TTC549 (cell line): ENCODE data around the gene CSF1R.
"Not testable (repeated sequence)": the region's sequence is repeated elsewhere in the genome, so short reads cannot be mapped to it uniquely, and the experiment has no call there.

Experiments used
- FAIRE-seq: peaks from 2 replicates; lab custom pipeline; 2012; peaks lifted over from hg19 to GRCh38; lab: Jason Lieb, UNC

The CSF1R gene

DNA sequence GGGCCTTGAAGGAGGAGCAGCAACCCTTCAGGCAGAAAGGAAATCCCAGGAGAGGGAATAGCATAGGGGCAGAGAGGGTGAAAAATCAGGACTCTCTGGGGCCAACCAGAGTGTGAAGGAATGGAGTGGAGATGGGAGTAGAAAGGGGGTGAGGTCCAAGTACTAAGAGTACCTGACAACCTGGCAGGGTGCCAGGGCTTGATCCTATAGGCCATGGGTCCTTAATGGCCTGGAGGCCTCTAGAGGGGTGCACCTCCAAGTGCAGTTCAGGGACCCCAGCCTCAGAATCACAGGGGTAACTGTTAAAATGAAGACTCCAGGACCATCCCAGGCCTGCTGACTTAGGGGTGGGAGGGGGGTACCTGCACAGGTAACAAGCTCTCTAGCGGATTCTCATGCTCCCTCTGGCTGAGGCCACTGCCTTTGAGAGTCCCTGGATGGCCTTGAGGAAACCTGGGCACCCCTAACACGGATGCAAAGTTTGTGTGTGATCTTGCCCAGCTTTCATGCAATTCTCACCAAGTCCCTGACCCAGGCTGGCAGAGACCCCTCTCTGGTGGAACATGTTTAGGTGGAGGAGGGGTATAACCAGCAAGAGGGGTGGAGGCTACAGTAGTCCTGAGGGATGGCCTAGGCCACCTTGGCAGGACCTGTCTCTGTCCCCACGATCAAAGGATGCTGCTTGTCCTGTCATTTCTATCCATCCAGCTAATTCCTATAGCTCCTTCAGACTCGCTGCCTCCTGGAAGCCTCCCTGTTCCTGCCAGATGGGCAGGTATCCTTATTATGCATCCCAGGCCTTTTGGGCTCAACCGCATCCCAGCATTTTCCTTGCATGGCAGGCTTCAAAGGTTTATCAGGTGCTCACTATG is 17.6 kb upstream of the CSF1R start:
- FAIRE-seq, result no peak

DNA sequence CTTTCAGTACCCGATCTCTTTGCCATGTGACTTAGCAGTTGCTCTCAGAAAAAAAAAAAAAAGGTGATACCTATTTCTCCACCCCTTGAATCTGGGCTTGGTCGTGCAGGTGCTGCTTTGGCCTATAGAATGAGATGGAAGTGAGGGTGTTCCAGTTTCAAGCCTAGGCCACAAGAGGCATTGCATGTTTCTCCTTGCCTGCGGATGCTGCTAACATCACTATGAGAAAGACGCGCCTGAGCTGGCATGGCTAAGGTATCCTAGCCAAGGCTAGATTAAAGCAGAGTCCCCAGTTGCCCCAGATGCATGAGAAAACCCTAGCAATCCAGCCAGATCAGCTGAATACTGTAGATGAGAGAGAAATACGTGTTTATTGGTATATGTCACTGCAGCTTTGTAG is 14.7 kb upstream of the CSF1R start:
- no peak for FAIRE-seq

DNA sequence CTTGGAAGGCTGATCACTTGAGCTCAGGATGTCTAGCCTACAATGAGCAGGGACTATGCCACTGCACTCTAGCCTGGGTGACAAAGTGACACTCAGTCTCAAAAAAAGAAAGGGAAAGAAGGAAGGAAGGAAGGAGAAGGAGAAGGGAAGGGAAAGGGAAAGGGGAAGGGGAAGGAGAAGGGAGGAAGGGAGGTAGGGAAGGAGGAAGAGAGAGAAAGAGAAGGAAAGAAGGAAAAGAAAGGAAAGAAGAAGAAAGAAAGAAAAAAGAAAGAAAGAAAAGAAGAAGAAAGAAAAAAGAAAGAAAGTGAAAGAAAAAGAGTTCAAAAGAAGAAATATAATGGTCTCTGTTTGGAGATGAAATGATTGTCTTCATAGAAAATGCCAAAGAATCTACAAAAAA is 10.8 kb upstream of the CSF1R start:
- FAIRE-seq, result no peak

DNA sequence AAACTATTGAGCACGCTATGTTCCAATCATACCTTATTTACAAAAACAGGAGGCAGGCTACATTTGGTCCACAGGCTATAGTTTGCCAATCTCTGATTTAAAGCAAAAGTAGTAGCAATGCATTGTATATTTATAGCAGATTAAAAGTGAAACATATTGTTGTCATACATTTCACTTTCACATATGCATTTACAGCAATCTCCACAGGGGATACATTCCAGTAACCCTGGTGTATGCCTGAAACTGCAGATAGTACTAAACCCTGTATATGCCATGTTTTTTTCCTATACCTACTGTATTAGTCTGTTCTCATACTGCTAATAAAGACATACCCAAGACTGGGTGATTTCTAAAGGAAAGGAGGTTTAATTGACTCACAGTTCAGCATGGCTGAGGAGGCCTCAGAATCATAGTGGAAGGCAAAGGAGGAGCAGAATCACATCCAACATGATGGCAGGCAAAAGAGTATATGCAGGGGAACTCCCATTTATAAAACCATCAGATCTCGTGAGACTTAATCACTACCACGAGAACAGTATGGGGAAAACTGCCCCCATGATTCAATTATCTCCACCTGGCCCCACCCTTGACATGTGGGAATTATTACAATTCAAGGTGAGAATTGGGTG is 5.9 kb upstream of the CSF1R start:
- no peak for FAIRE-seq

DNA sequence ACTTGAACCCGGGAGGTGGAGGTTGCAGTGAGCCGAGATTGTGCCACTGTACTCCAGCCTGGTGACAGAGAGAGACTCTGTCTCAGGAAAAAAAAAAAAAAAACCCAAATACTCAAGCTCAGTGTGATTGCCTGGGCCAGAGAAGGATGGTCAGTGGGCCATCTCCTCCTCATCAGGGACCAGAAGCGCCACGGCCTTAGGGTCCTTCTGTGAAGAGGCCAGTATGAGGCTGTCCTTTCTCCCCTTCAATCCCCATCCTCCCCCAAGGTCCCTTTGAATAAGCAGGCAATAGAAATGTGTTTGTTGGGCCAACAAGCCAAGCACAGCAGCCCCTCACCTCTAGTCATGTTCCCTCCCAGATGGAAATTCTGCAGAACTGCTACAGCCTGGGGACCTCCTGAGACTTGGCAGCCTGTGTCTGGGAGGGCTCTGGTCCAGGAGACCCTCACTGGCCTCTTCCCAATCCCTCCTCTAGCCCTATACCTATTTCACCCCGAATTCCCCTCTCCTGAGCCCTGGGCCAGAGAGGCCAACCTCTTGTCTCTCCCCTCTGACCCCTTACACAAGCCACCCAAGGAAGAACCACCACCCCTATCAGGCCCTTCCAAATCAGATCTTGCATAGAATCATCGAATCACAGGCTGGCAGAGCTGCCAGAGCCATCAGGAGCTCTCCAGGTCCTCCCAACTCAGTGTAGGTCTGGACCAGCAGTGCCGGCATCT is 1.0 kb downstream of the CSF1R start:
- FAIRE-seq, result no peak

DNA sequence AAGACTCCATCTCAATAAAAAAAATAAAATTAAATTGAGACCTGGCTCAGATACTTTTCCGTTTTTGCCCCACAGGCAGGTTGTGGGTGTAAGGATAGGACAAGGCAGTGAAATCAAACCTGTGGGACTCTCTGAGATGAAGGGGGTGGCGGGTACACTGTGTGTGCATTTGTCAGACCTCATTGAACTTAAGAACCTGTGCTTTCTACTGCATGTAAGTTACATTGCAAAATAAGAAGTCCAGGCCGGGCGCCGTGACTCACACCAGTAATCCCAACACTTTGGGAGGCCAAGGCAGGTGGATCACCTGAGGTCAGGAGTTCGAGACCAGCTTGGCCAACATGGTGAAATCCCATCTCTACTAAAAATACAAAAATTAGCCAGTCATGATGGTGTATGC is 1.6 kb downstream of the CSF1R start:
- not testable (repeated sequence) for FAIRE-seq

DNA sequence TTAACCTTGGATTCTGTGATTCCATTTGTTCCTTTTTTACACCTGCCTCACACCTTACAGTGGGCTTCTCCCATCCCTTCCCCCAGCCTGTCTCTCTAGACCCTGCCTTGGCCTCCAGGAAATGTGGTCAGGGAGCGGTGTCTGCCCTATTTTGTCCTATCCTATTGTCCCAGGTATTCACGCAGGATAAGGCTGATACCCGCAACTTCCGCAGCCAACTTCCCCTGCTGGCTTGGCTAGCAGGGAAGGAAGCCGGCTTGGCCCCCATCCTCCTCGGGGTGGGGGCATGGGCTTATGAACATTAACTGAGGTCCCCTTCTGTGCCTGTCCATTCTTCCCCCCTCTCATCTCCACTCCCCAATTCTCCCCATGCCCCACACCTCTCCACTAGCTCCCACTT is 3.5 kb downstream of the CSF1R start:
- no peak for FAIRE-seq

DNA sequence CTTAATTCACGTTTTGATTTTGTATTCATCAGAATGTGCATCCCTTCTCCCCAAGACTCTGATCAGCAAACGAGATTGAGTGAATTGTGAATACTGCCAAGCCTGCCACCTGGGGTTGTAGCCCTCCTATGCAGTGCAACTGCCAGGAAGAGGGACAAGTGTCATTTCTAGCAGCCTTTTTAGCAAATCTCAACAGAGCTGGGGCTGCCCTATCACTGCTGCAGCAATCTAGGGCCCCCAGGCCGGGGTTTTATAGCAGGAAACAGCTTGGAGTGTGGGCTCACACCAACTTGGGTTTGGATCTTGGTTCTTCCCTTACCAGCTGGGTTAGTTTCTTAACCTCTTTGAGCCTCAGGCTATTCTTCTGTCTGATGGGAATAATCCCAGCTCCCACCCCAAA is 4.0 kb downstream of the CSF1R start:
- no peak for FAIRE-seq

DNA sequence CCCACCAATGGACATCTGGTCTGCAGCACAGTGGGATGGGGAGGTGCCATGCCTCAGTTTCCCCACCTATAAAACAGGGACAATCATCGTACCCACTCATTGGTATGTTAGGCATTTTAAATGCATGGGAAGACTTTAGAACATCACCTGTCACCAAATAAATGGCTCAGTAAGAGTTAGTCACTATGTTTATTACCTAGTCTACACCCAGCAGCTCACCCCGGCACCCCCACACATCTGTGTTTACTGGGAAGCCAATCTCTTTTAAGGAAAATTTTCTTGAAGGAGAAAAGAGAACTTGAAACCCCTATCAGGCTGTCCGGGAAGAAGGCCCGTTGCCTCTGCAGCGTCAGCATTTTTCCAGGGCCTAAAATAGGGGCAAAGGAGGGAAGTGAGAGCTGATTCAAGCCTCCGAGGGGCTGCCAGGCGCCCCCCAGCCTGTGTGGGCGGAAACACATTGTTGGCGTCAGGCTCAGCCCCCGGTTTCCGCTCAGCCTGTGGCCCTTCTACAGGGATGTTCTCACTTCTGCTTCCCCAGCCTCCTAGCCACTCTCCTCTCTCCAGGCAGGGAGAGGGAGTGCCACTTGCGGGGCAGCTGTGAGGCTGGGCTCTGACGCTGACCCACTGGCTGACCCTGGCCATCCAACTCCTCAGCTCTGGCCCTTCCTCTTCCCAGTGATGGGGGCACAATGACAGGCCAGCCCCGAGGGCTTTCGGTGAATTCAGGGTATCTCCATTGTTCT is 4.6 kb downstream of the CSF1R start:
- no peak for FAIRE-seq

DNA sequence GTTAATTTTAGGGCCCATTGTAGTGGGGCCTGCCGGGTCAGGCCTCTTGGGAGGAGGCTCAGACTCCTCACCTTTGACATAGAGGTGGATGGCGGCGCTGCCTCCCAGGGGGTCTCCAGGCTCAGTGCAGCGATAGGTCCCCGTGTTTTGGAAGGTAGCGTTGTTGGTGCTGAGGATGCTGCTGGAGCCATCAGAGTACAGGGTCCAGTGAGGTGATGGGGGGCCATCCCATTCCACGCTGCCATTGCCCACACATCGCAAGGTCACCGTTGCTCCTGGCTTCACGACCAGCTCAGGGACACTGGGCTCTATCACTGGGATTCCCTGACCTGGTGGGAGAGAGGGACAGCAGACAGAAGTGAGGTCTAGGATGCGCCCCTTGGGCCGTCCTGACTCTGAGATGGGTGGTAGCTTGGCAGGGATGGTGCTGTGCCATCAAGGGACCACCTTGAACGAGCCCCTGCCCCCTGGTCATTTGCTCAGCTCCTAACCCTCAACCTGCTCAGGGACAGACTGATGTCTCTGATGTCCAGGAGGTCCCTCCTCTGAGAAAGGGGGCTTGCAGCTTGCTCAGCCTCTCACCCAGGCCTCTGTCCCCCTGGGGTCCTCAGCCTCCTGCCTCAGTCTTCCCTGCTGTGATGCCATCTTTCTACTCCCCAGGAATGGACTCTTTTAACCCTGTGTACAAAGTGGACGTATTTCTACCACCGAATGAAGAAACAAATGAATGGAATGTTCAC is 5.5 kb downstream of the CSF1R start:
- FAIRE-seq, result no peak

DNA sequence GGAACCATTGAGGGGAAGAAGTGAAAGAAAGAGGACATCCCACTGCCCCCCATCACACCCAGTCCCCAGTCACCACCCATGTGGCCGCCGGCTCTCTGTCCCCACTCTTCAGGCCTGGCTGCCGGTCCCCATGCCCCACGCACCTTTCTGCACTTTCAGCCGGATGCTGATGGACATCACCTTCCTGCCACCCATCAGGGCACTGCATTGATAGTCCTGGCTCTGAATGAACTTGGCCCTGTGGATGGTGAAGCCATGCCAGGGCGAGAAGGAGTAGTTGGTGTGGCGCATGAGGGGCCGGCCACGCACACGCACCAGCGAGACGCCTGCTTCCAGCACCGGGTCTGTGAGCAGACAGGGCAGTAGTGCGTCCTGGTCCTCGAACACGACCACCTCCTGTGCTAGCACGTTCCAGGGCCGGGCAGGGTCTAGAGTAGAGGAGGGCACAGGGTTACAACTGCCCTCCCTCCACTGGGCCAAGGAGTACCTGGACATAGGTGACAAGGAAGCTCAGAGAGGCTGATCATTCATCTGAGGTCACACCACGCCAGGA is 6.4 kb downstream of the CSF1R start:
- FAIRE-seq, result no peak

DNA sequence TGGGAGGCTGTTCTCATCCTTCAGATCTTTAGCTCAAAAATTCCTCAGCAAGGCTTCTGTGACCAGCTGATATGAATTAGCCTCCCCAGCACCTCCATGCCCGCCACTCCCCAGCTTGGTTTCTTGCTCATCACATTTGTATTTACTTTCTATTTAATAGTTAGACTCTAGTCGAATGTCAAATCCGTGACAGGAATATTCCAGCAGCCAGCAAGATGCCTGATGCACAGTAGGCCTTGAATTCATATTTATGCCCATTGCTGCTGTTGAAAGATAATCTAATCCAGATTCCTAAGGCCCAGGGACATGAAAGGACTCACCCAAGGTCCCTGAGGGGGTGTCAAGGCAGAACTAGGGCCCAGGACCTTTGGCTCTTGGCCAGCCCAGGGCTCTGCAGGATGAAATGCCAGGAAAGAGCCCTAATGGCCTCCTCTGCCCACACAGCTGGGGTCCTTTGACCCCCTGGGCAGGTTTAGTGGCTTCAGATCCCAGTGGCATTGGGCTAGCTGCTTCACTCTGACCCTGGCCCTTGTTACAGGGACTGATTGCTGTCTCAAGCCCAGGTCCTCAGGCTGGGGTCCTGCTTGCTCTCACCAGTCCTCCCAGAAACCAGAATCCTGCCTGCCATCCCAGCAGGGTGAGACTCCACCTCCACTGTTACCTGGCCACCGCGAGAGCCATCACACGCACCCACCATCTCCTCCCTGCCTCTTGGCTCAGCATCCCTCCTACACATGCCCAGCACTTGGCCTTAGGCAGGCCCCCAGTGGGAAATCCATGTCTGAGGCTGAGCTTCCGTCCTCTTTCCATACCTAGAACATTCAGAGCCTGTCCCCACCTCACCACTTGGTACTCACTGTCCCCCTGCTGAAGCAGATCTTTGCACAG is 7.3 kb downstream of the CSF1R start:
- FAIRE-seq, result no peak

DNA sequence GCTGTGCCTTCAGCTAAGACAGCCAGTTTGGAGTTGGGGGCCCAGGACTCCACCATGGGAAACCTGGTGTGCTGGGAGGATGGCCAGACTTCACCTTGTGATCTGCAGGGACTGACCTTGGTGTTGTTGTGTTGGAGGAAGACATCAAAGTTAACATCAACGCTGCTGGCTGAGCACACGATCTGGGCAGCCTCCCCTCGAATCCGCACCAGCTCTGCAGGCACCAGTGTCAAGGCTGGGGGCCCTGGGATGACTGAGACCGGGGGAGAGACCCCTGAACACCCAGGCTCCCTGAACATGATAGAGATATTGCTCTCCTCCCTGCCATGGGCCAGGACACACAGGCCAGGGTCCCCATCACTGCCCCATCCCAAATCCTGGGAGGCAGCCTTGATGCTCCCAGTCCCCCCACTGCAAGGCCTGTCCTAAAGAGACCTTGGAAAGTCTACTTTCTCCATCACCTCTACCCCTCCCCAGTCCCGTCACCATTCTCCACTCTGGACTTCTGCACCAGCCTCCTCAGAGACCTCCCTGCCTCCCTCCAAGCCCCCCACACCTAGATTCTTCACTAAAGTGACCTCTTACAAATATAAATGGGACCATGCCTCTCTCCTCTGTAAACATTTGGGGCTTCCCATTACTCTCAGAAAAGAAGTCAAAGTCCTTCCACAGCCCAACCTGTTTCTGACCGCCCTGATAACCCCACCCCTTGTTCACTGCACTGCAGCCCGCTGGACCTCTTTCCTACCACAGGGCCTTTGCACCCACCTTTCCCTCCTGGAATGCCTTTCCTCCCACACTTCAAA is 8.2 kb downstream of the CSF1R start:
- FAIRE-seq, result no peak

DNA sequence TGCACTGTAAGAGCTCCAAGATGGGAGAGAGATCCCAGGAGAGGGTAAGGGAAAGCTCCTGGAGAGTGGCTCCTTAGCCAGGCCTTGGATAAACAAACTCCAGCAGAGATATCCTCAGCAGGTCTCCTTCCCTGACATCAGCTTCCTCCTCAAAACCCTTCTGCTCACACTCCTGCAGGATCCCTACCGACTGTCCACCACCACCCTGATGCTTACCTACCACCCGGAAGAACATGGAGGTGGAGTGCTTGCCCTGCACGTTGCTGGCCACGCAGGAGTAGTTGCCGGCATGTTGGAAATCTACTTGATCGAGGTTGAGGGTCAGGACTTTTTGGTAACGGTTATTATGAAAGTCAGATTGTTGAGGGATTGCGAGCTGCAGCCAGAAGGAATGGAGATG is 9.3 kb downstream of the CSF1R start:
- no peak for FAIRE-seq

DNA sequence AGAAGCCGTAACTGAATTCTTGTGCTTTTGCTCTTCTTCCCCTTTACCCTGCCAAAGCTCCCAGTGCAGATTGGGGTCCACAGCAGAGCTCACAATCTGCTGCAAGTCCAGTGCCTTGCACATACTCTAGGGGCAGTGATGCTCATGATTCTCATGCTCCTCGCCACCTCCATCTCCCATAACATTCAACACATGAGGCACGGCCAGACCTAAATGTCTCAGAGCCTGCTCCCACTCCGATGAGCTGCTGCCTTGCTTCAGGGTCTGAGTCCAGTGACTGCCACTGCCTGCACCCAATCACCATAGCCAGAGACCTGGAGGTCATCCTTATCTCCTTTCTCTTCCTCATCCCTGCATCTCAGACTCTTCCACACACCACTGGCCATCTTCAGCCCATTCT is 10.5 kb downstream of the CSF1R start:
- no peak for FAIRE-seq

DNA sequence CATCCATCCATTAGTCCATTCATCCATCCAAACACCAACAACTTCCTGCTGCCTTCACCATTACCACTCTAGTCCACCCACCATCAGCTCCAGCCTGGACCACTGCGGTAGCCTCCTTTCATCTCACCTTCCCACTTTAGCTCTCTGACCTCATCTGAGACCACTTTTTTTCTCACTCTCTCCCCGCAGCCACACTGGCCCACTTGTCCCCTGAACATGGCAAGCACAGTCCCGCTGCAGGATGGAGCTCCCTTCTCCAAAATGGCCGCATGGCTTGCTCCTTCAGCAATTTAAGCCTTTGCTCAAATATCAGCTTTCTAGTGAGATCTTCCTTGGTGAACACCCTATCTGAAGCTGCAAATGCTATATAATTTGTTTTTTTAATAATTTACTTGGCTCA is 11.1 kb downstream of the CSF1R start:
- no peak for FAIRE-seq

DNA sequence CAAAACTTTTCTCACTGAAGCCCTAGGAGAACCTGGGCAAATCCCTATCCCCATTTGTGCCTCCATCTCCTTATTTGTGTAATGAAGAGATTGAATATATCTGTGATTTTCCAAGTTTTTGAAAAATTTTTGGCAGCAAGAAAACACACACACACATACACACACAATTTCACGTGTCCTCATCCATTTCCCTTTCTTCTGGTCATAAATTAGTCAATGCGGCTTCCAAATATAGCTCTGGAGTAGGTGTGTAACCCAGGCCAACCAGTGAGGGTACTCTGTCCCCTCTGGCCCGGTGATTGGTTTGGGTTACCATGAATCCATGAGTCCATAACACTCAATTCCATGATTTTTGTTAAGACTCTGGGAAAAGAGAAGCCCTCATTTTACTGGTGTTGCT is 12.7 kb downstream of the CSF1R start:
- FAIRE-seq, result no peak

DNA sequence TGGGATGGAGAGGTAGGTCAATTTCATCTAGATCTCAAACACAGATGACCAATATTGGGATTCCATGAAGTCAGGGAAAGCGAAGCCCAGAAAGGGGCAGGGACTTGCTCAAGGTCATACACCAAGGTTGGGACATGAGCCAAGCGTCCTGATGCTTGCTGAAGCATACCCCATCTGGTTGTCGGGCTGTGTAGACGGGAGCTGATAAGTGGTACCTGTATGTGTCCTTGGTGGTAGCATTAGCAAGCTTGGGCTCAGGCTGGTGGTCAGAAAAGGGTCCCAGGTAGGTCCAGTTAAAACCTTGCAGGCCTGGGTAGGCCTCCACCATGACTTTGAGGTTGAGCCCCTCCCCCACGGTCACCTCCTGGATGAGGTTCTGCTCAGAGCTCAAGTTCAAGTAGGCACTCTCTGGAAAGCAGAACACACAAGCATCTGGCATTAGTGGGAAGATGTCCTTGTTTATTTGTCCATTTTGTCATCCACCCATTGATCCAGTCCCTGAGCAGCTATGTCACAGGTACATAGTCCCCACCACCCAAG is 13.2 kb downstream of the CSF1R start:
- FAIRE-seq, result no peak

DNA sequence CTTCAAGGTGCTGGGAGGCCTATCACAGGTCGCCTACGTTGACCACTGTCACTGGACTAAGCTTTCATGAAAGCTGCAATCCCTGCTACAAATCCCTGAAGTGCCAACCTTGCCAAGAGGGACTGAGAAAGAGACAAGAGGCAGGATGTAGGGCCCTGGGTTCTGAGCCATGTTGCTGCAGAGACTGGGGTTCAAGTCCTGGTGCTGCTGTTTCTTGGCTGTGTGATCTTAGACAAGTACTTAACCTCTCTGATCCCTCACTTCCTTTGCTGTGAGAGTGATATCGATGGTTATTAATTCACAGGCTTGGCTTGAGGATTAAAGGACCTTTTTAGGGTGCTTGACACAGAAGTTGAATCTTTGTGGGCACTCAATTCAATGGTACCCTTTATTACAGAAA is 15.5 kb downstream of the CSF1R start:
- no peak for FAIRE-seq
